Left kidney (tissue), 2 donors: ENCODE measurements around the gene WIPF2. TPM values are rescaled to one million over a fixed set of nuclear protein-coding genes. Genes with fewer than 3 reads are reported as not detected.
A peak's percentile ranks its signal among the peaks of the same experiment; 100 is the strongest.
"Not testable (repeated sequence)": the region's sequence is repeated elsewhere in the genome, so short reads cannot be mapped to it uniquely, and the experiment has no call there.

Experiments used
- DNase-seq: peaks from one replicate; pipeline ENCODE4 v3.0.0-alpha.2; 2013
- polyA plus RNA-seq: library from polyadenylated mRNA; unstranded; fragments of 120-200 nt; gene quantifications from one replicate; pipeline ENCODE4 v1.2.1, GENCODE V29; 2013; ENCODE audit not compliant: insufficient read length

The WIPF2 gene
- polyA plus RNA-seq, 1 donor: 33.3 TPM

- peak; percentile 73 for DNase-seq
Observed at GRCh38 chr17:40191237-40192208, 27.6 kb upstream of the WIPF2 start.

GRCh38 chr17:40192961-40193360 lies 26.1 kb upstream of the WIPF2 start:
- DNase-seq: no peak

- no peak for DNase-seq
Observed at GRCh38 chr17:40194821-40195220, 24.3 kb upstream of the WIPF2 start.

DNA sequence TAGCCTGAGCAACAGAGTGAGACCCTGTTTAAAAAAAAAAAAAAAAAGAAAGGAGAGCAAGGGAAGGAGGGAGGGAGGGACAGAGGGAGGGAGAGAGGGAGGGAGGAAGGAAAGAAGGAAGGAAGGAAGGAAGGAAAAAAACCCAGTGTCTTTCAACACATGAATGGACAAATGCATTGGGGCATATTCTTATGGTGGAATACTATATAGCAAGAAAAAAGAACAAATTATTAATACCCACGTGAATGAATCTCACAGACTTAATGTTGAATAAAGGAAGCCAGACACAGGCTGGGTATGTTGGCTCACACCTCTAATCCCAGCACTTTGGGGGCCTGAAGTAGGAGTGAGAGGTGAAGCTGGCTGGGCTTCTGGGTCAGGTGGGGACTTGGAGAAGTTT lies 21.6 kb upstream of the WIPF2 start:
- DNase-seq: no peak

- not testable (repeated sequence) for DNase-seq
Observed at GRCh38 chr17:40197965-40198456, 21.1 kb upstream of the WIPF2 start.

DNA sequence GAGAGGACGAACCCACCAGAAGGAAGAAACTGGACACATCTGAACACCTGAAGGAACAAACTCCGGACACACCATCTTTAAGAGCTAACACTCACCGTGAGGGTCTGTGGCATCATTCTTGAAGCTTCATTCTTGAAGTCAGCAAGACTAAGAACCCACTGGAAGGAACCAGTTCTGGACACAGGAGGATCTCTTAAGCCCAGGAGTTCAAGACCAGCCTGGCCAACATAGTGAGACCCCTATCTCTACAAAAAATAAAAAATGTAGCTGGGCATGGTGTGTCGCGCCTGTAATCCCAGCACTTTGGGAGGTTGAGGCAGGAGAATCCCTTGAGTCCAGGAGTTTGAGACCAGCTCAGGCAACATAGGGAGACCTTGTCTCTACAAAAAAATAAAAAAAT lies 20.5 kb upstream of the WIPF2 start:
- no peak for DNase-seq

DNA sequence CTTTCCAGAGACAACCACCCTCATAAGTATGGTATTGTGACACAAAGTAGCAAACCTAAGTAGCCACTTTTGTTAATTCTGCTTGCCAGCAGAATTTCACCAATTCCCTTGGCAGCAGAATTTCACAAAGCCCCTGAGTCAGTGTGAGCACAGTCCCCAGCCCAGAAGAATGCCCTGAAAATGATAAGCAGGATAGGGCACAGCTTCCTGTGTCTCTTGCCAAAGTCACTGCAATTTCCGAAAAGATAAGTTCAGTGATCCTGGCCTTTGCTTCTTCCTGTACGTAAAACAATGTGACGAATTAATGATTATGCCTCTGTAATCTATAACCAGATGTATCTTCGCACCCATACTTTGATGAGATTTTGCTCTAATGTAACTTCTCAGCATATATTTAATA lies 16.0 kb upstream of the WIPF2 start:
- DNase-seq: no peak

DNA sequence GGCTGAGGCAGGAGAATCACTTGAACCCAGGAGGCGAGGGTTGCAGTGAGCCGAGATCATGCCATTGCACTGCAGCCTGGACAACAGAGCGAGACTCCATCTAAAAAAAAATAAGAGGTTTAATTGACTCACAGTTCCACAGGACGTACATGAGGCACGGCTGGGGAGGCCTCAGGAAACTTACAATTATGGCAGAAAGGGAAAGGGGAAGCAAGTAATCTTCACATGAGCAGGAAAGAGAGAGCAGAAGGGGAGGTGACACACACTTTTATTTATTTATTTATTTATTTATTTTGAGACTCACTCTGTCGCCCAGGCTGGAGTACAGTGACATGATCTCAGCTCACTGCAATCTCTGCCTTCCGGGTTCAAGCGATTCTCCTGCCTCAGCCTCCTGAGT lies 12.9 kb upstream of the WIPF2 start:
- not testable (repeated sequence) for DNase-seq

GRCh38 chr17:40209404-40210093 lies 9.6 kb upstream of the WIPF2 start:
- no peak for DNase-seq

DNA sequence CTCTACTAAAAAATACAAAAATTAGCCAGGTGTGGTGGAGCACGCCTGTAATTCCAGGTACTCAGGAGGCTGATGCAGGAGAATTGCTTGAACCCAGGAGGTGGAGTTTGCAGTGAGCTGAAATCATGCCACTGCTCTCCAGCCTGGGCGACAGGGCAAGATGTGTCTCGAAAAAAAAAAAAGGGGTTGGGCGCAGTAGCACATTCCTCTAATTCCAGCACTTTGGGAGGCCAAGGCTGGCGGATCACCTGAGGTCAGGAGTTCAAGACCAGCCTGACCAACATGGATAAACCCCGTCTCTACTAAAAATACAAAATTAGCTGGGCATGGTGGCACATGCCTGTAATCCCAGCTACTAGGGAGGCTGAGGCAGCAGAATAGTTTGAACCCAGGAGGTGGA lies 5.2 kb upstream of the WIPF2 start:
- not testable (repeated sequence) for DNase-seq

- DNase-seq: no peak
Observed at GRCh38 chr17:40218006-40218739, 931 bp upstream of the WIPF2 start.

GRCh38 chr17:40219594-40220338 lies 662 bp downstream of the WIPF2 start:
- DNase-seq: no peak

- DNase-seq: no peak
Observed at GRCh38 chr17:40224718-40225550, 5.8 kb downstream of the WIPF2 start.

GRCh38 chr17:40229146-40229545 lies 10.0 kb downstream of the WIPF2 start:
- not testable (repeated sequence) for DNase-seq

- no peak for DNase-seq
Observed at GRCh38 chr17:40230670-40231069, 11.6 kb downstream of the WIPF2 start.

GRCh38 chr17:40231928-40232327 lies 12.8 kb downstream of the WIPF2 start:
- not testable (repeated sequence) for DNase-seq

- no peak for DNase-seq
Observed at GRCh38 chr17:40241252-40241834, 22.2 kb downstream of the WIPF2 start.

GRCh38 chr17:40242774-40243173 lies 23.7 kb downstream of the WIPF2 start:
- DNase-seq: no peak

DNA sequence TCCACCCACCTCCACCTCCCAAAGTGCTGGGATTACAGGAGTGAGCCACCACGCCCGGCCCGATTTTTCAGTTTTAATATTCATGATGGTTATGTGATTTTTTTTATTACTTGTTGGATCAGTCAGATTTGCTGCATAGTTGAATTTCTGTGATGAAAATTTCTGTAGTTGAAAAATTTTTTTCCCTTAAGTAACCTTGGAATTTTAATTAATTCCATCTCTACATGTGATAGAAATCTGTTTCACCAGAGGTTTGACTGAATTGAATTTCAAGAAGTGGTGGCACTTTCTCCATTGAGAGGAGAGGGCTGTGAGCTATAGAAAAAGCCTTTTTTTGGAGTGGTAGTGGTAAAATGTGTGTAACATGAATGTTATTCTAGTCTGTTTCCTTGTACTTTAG lies 24.7 kb downstream of the WIPF2 start:
- no peak for DNase-seq

GRCh38 chr17:40244255-40244654 lies 25.2 kb downstream of the WIPF2 start:
- DNase-seq: no peak
